Ovary (tissue), 9 donors: ENCODE measurements around the gene TMEM232. TPM values are rescaled to one million over a fixed set of nuclear protein-coding genes. Genes with fewer than 3 reads are reported as not detected.

Experiments used
- DNase-seq, 5 donors: peaks; one replicate each; pipeline ENCODE4 v3.0.0-alpha.2; 2019 to 2020
- H3K27ac ChIP-seq, 2 donors: fragments of 200-600 bp; one replicate each; pipeline versions ENCODE4 v1.5.1 to v1.8.0; 2019 to 2022
- H3K27me3 ChIP-seq: fragments of 200-600 bp; one replicate; pipeline ENCODE4 v1.8.0; 2022
- H3K36me3 ChIP-seq: fragments of 200-600 bp; sonication (generic); one replicate; pipeline ENCODE4 v1.5.1; 2019
- H3K4me1 ChIP-seq: one replicate; pipeline ENCODE4 v1.8.1; 2013; ENCODE audit warnings: mild to moderate bottlenecking, moderate library complexity; ENCODE audit not compliant: insufficient read depth
- H3K4me3 ChIP-seq: fragments of 200-600 bp; sonication (generic); one replicate; pipeline ENCODE4 v1.5.1; 2017
- H3K9me3 ChIP-seq, 2 donors: fragments of 200-600 bp in 1 of 2; sonication (generic) in 1 of 2; one replicate each; pipeline versions ENCODE4 v1.5.1 to v1.8.1; 2013 to 2019; ENCODE audit warnings: mild to moderate bottlenecking in 1 of 2, moderate library complexity in 1 of 2
- CTCF ChIP-seq, 3 donors: fragments of 450-650 bp in 2 of 3; fragments of 200-600 bp in 1 of 3; IDR thresholded peaks; one replicate each; pipeline versions ENCODE4 v1.5.1 to v1.8.0; 2016 to 2022; ENCODE audit warnings: antibody characterized with exemption in 3 of 3, mild to moderate bottlenecking in 1 of 3
- EP300 ChIP-seq: sonication (generic); formaldehyde crosslinking; IDR thresholded peaks from one replicate; pipeline ENCODE4 v1.6.1; 2017; ENCODE audit warnings: antibody characterized with exemption
- POLR2A ChIP-seq: fragments of 450-650 bp; IDR thresholded peaks from one replicate; pipeline ENCODE4 v1.6.1; 2017; ENCODE audit warnings: antibody characterized with exemption, mild to moderate bottlenecking, moderate library complexity
- whole genome bisulfite sequencing, 3 donors: extraction: QIAGEN DNeasy Blood & Tissue Kit in 1 of 3; methylation state at CpG; one replicate each; pipeline versions ENCODE4 v1.1.5 to v1.1.7; 2013 to 2017; 5-methylcytosine and 5-hydroxymethylcytosine counted together
- intact Hi-C, 4 donors: fragments of 100-400 bp; cut with DNase I; formaldehyde crosslinking; loops; one replicate each; pipeline versions ENCODE4 v1.11.0 to v1.15.1; 2022 to 2023
- polyA plus RNA-seq, 2 donors: library from polyadenylated mRNA; stranded (reverse); fragments of 200-250 nt in 1 of 2; fragments of 350-450 nt in 1 of 2; fragmentation: Illumina TruSeq in 1 of 2; extraction: RNeasy Lipid Tissue Mini Kit (QIAGEN cat#74804) in 1 of 2; gene quantifications; one replicate each; pipeline ENCODE4 v1.2.3, GENCODE V29; 2013 to 2014
- total RNA-seq, 7 donors: library from RNA; depleted of rRNA in 2 of 7; stranded (reverse); fragments of >200 nt in 2 of 7; fragmentation: NEBNext Ultra II Directional in 3 of 7; extraction: Animal tissue kit (Norgen Biotek cat#: 25700) in 3 of 7; gene quantifications; one replicate each; pipeline versions ENCODE4 v1.1.0 to v1.2.4, GENCODE V29; 2016 to 2023
- donor health status: DM: no; HTN: no; CAD: no; lungs with moderate emphysema.
- donor health status: DM: no; HTN: no; CAD: no.
- donor health status: Bipolar disorder and iron deficiency.
- donor health status: DM: yes; HTN: yes; CAD: no.
- donor health status: DM: no; HTN: no; CAD: no.
- donor health status: DM: yes; HTN: yes; CAD: no.

TMEM232 gene
- total and polyA plus RNA-seq, 9 donors = 0.70 to 23.6 (median 2.8) TPM

GRCh38 chr5:110525762-110526161 lies 200.7 kb downstream of the TMEM232 start:
- WGBS, 3 donors = 97 to 100% (median 98%) methylated on average over 1 of the region's 1 CpG
- Histone ChIP-seq H3K27ac (no peak overlapping the region), H3K36me3 (no peaks in the 10 kb centered on the region), H3K4me3 (no peak overlapping the region), H3K9me3 (no peaks in the 10 kb centered on the region), H3K4me1 (no peaks in the 10 kb centered on the region), H3K27me3 (no peaks in the 10 kb centered on the region)
- no peak for TF ChIP-seq EP300
- no peak for TF ChIP-seq CTCF (IDR thresholded peaks at IDR 0.05)
- no peak for TF ChIP-seq POLR2A
- DNase-seq = no peak
- intact Hi-C loops = no loop called here

GRCh38 chr5:110517396-110517795 lies 209.1 kb downstream of the TMEM232 start:
- Histone ChIP-seq H3K27me3 (no peaks in the 10 kb centered on the region), H3K4me3 (no peak overlapping the region), H3K36me3 (no peaks in the 10 kb centered on the region), H3K27ac (no peak overlapping the region), H3K9me3 (no peaks in the 10 kb centered on the region), H3K4me1 (no peaks in the 10 kb centered on the region)
- intact Hi-C loops = no loop called here
- DNase-seq = no peak
- no peak for TF ChIP-seq POLR2A
- TF ChIP-seq EP300 = no peak
- no peak for TF ChIP-seq CTCF (IDR thresholded peaks at IDR 0.05)

- no peaks in the 10 kb centered on the region for H3K27me3 ChIP-seq
- no peak overlapping the region for H3K27ac ChIP-seq
- intact Hi-C loops = no loop called here
- no peaks in the 10 kb centered on the region for H3K4me1 ChIP-seq
- H3K36me3 ChIP-seq = no peaks in the 10 kb centered on the region
- no peak for DNase-seq
- 18 to 31% (median 25%) methylated on average over 2 of the region's 2 CpGs for WGBS, 3 donors
- H3K9me3 ChIP-seq = no peaks in the 10 kb centered on the region
- no peak for TF ChIP-seq POLR2A
- TF ChIP-seq EP300 = no peak
- H3K4me3 ChIP-seq = no peak overlapping the region
Measured at GRCh38 chr5:110514030-110514429, 212.4 kb downstream of the TMEM232 start.

- no peaks in the 10 kb centered on the region for H3K4me1 ChIP-seq
- H3K9me3 ChIP-seq = no peaks in the 10 kb centered on the region
- no peak overlapping the region for H3K27ac ChIP-seq
- WGBS, 3 donors = 67 to 80% (median 69%) methylated on average over 4 of the region's 4 CpGs
- no peak overlapping the region for H3K4me3 ChIP-seq
- H3K36me3 ChIP-seq = no peaks in the 10 kb centered on the region
- H3K27me3 ChIP-seq = no peaks in the 10 kb centered on the region
- DNase-seq = no peak
- TF ChIP-seq EP300 (no peak), CTCF (IDR thresholded peaks at IDR 0.05) (no peak), POLR2A (no peak)
- intact Hi-C loops = no loop called here
Measured at GRCh38 chr5:110512266-110512665, 214.2 kb downstream of the TMEM232 start.

- no peak for TF ChIP-seq EP300
- TF ChIP-seq POLR2A = no peak
- no peak for TF ChIP-seq CTCF (IDR thresholded peaks at IDR 0.05)
- no peak for DNase-seq
- intact Hi-C loops = no loop called here
- Histone ChIP-seq H3K27ac (no peak overlapping the region), H3K9me3 (no peaks in the 10 kb centered on the region), H3K27me3 (no peaks in the 10 kb centered on the region), H3K36me3 (no peaks in the 10 kb centered on the region), H3K4me1 (no peaks in the 10 kb centered on the region), H3K4me3 (no peak overlapping the region)
Measured at GRCh38 chr5:110510146-110510545, 216.3 kb downstream of the TMEM232 start.
